ENCODE results near the gene ZC3H15.
A peak's percentile ranks its signal among the peaks of the same experiment; 100 is the strongest.
"Not testable (repeated sequence)": the region's sequence is repeated elsewhere in the genome, so short reads cannot be mapped to it uniquely, and the experiment has no call there.

The ZC3H15 gene

DNA sequence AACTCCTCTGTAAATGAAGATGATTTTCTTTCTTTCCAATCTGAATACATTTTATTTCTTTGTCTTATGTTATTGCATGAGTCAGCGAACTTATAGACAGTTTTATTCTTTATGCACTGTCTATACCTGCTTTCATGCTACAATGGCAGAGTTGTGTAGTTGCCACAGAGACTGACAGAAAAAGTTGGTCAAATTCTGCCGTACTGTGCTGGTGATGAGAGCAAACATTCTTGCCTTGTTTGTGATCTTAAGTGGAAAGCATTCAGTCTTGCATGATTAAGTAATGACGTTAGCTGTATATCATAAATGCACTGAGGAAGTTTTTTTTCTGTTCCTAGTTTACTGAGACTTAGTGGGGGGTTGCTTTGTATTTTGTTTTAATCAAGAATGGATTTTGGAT lies 32.9 kb downstream of the ZC3H15 start:
- Mint-ChIP-seq H3K27ac (peak overlapping the region; percentile 24), H3K36me3 (peaks cover 19% of the 10 kb centered on the region), H3K27me3 (no peaks in the 10 kb centered on the region), H3K4me3 (no peak overlapping the region), H3K4me1 (ENCODE audit: low read depth) (peaks cover 2% of the 10 kb centered on the region), H3K9me3 (ENCODE audit: low read depth) (no peaks in the 10 kb centered on the region)

DNA sequence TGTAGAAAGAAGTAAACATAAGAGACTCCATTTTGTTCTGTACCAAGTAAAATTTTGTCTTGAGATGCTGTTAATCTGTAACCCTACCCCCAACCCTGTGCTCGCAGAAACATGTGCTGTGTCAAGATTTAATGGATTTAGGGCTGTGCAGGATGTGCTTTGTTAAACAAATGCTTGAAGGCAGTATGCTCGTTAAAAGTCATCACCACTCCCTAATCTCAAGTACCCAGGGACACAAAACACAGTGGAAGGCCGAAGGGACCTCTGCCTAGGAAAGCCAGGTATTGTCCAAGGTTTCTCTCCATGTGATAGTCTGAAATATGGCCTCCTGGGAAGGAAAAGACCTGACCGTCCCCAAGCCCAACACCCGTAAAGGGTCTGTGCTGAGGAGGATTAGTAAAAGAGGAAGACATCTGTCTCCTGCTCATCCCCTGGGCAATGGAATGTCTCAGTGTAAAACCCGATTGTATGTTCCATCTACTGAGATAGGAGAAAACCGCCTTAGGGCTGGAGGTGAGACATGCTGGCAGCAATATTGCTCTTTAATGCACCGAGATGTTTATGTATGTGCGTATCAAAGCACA lies 35.6 kb downstream of the ZC3H15 start:
- H3K27ac Mint-ChIP-seq: not testable (repeated sequence)
- H3K36me3 Mint-ChIP-seq: peaks cover 19% of the 10 kb centered on the region

DNA sequence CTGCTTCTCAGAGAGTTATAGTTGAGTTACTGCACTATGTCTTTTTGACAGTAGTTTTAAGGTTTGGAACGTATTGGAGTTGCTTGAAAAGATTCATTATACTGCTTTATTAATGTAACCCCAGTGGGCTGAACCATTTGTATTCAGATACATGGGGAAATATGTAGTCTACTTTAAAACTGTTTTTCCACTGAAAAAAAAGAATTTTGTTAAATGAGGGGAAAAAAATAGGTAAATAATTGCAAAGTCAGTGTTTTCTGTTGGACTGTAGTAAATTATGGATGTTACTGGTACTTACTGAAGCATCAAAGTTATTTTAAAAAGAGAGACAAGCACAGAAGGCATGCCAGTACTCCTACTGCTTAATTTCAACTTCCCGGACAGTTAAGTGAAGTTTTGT lies 36.4 kb downstream of the ZC3H15 start:
- Mint-ChIP-seq H3K36me3 (peaks cover 16% of the 10 kb centered on the region), H3K27ac (no peak overlapping the region), H3K9me3 (ENCODE audit: low read depth) (no peaks in the 10 kb centered on the region), H3K4me3 (no peak overlapping the region), H3K27me3 (no peaks in the 10 kb centered on the region), H3K4me1 (ENCODE audit: low read depth) (peaks cover 2% of the 10 kb centered on the region)

More for the DNA sequence above, 35.6 kb downstream of the ZC3H15 start:
- H3K4me1 Mint-ChIP-seq (ENCODE audit: low read depth); H3K27me3 Mint-ChIP-seq; H3K4me3 Mint-ChIP-seq; H3K9me3 Mint-ChIP-seq (ENCODE audit: low read depth): not testable (repeated sequence)

DNA sequence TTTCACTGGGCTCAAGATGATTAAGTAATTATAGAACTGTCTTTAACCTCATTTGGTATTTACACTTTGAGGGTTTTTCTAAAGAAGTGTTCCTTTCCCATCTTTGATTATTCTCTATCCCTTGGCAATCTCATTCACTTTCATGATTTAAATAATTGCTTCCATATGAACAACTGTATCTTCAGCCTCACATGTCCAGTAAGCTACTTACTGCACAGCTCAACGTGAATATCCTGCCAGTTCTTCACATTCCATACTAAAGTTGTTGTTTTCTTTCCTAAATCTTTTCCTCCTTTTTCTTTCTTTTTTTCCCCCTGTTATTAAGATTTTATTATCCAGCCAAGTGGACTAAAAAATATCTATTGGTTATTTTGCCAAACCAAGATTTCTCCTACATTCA lies 37.7 kb downstream of the ZC3H15 start:
- no peaks in the 10 kb centered on the region for H3K27me3 Mint-ChIP-seq
- H3K27ac Mint-ChIP-seq: no peak overlapping the region
- H3K4me1 Mint-ChIP-seq (ENCODE audit: low read depth): no peaks in the 10 kb centered on the region
- H3K36me3 Mint-ChIP-seq: peaks cover 16% of the 10 kb centered on the region
- no peaks in the 10 kb centered on the region for H3K9me3 Mint-ChIP-seq (ENCODE audit: low read depth)
- H3K4me3 Mint-ChIP-seq: no peak overlapping the region

DNA sequence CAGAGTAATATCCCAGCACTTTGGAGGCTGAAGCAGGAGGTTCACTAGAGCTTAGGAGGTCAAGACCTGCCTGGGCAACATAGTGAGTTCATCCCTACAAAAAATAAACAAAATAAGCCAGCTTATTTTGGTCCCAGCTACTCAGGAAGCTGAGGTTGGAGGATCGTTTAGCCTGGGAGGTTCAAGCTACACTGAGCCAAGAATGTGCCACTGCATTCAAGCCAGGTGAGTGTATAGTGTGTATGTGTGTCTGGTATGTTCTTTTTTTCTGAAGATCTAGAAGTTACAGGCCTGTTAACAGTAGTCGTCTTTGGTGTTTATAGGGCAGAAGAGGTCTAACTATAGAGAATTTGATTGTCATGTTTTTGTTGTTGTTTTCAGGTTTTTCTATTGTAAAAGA lies 40.2 kb downstream of the ZC3H15 start:
- peaks cover 4% of the 10 kb centered on the region for H3K36me3 Mint-ChIP-seq
- H3K4me1 Mint-ChIP-seq (ENCODE audit: low read depth): no peaks in the 10 kb centered on the region
- no peaks in the 10 kb centered on the region for H3K9me3 Mint-ChIP-seq (ENCODE audit: low read depth)
- H3K27ac Mint-ChIP-seq: no peak overlapping the region
- H3K27me3 Mint-ChIP-seq: no peaks in the 10 kb centered on the region
- H3K4me3 Mint-ChIP-seq: no peak overlapping the region

DNA sequence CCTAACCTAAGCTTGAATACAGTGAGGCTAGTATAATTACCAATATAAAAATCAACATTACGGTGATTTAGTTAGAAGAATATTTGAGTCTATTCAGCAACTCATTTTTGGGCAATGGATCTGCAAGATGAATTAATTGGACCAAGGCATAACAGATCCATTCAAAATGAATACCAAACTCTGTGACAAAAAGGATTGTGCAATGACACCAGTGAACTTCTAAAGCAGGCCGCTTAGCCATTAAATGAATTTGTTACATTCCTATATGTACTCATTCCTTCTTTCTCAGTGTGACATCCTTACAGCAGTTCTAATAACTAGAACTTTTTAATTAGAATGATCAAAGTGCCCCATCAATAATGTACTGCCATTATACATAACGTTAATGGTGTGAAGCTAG lies 44.3 kb downstream of the ZC3H15 start:
- Mint-ChIP-seq H3K4me1 (ENCODE audit: low read depth) (no peaks in the 10 kb centered on the region), H3K9me3 (ENCODE audit: low read depth) (no peaks in the 10 kb centered on the region)

DNA sequence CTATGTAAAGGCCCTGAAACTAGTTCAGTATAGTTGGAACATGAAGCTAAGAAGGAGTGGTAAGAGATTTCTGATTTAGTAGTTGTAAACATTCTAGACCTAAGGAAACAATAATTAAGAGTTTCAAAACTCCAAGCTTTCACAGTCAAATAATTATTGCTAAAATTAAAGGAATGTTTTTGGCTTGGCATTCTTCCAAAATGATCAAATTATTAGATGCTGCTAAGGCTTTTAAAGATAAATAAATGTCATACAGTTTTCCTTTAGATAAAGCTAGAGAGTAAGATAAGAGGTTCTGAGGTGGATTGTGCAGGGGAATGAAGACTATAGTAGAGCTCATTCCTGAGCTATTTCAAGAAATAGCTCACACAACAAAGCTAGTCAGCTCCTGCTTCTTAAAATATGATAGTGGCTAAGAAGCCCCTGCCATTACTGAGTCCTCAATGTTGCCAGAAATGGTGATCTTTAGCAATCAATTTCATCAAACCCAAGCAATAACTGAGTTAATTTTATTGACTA lies 45.3 kb downstream of the ZC3H15 start:
- Mint-ChIP-seq H3K27ac (no peak overlapping the region), H3K36me3 (no peaks in the 10 kb centered on the region), H3K9me3 (ENCODE audit: low read depth) (no peaks in the 10 kb centered on the region), H3K4me1 (ENCODE audit: low read depth) (no peaks in the 10 kb centered on the region), H3K4me3 (no peak overlapping the region), H3K27me3 (no peaks in the 10 kb centered on the region)

More for the DNA sequence above, 44.3 kb downstream of the ZC3H15 start:
- no peak overlapping the region for H3K4me3 Mint-ChIP-seq
- H3K36me3 Mint-ChIP-seq: no peaks in the 10 kb centered on the region
- no peak overlapping the region for H3K27ac Mint-ChIP-seq
- H3K27me3 Mint-ChIP-seq: no peaks in the 10 kb centered on the region

DNA sequence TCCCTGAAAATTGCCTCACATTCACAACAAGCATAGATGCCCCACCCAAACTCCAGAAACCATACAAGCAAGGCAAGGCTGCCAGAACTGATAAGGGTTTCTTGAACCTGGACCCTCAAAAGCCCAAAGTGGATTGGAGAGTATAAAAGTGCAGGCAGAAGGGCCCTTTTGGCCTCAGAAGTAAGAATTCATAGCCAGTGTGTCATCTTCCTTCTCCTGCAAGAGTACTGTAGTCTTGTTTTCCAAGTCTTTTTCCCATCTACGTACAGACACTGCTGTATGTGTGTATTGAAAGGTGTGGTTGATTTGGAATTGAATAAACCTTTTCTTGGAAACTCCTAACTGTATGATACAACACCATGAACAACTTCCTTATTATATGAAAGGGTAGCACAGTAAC lies 46.8 kb downstream of the ZC3H15 start:
- Mint-ChIP-seq H3K4me3 (no peak overlapping the region), H3K36me3 (no peaks in the 10 kb centered on the region), H3K27me3 (peaks cover 2% of the 10 kb centered on the region), H3K9me3 (ENCODE audit: low read depth) (no peaks in the 10 kb centered on the region), H3K4me1 (ENCODE audit: low read depth) (no peaks in the 10 kb centered on the region), H3K27ac (no peak overlapping the region)

DNA sequence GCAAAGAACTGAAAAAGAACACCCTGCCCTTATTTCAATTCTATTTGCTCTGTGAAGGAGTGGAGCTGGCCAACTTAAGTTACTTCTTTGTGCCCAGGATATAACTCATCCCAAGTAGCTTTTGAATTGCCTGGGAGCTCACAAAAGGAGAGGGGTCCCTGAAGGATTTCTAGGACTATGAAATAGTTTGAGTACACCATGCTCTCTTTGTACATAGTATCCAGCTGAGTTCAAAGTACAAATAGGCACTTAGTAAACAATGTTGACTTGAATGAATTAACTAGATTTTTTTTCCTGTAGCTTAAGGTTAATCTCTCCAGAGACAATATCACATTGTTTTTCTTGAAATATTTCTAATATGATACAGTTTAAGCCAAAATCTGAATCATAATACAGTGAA lies 47.7 kb downstream of the ZC3H15 start:
- Mint-ChIP-seq H3K27ac (no peak overlapping the region), H3K36me3 (no peaks in the 10 kb centered on the region), H3K4me1 (ENCODE audit: low read depth) (no peaks in the 10 kb centered on the region), H3K9me3 (ENCODE audit: low read depth) (no peaks in the 10 kb centered on the region), H3K27me3 (peaks cover 5% of the 10 kb centered on the region), H3K4me3 (no peak overlapping the region)

DNA sequence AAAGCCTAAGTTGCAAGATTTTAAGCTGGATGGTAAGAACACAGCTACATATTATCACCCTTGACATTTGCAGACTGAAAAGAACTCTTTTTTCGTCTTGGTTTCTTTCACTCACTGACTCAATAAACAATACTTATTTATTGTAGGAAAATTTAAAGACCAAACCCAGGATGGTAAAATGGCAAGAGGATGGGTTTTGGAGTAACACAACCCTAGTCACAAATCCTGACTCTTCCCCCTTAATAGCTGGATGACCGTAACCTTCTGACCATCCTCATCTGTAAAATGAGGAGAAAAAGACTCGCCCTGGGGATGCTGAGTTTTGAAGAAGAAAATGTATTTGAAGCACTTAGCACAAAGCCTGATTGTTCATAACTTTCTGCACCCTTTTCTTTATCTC lies 48.3 kb downstream of the ZC3H15 start:
- Mint-ChIP-seq H3K9me3 (ENCODE audit: low read depth) (no peaks in the 10 kb centered on the region), H3K4me1 (ENCODE audit: low read depth) (no peaks in the 10 kb centered on the region), H3K36me3 (no peaks in the 10 kb centered on the region), H3K27ac (no peak overlapping the region), H3K4me3 (no peak overlapping the region), H3K27me3 (peaks cover 5% of the 10 kb centered on the region)

DNA sequence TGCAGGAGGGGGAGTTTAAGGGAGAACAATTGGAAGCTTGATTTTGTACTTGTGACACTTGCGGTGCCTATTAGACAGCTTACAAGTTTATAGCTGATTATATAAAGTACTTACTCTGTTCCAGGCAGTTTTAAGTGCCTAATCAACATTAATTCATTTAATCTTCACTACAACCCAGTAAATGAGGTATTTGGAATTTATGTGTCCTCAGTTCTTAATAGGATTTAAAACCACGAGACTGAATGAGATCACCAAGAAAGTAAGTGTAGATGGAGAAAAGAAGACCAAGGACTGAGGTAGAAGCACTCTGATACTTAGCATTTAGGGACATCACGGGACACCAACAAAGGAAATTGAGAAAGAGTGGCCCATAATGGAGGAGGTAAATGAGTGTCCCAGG lies 49.8 kb downstream of the ZC3H15 start:
- Mint-ChIP-seq H3K4me3 (no peak overlapping the region), H3K4me1 (ENCODE audit: low read depth) (no peaks in the 10 kb centered on the region), H3K27ac (no peak overlapping the region), H3K9me3 (ENCODE audit: low read depth) (no peaks in the 10 kb centered on the region), H3K36me3 (no peaks in the 10 kb centered on the region), H3K27me3 (peaks cover 7% of the 10 kb centered on the region)

DNA sequence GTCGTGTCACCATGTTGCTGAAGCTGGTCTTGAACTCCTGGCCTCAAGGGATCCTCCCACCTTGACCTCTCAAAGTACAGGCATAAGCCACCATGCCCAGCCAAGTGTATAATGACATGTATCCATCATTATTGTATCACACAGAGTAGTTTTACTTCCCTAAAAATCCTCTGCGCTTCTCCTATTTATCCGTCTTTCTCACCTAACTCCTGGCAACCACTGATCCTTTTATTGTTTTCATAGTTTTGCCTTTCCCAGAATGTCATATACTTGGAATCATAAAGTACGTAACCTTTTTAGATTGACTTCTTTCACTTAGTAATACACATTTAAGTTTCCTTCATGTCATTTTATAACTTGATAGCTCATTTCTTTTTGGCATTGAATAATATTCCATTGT lies 51.0 kb downstream of the ZC3H15 start:
- no peaks in the 10 kb centered on the region for H3K4me1 Mint-ChIP-seq (ENCODE audit: low read depth)
- H3K27me3 Mint-ChIP-seq: peaks cover 7% of the 10 kb centered on the region

DNA sequence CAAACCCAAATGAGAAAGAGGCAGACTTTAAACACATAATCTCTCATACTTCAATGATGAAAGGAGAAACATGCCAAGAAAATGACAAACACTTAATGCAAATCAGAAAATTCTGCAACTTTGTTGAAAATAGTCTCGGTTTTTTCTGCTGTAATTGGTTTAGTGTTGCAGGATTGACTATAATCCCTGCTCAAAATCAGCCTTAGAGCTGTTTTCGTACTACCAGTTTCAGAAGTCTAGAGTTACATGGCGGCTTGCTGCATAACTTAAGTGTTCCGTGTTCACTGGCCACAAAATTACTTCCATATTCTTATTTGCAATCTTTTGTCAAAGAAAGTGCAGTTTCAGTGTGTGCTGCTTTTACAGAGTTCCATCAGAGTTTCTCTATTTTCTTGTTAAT lies 54.9 kb downstream of the ZC3H15 start:
- H3K27me3 Mint-ChIP-seq: peaks cover 9% of the 10 kb centered on the region
- no peak overlapping the region for H3K27ac Mint-ChIP-seq
- H3K4me3 Mint-ChIP-seq: no peak overlapping the region
- no peaks in the 10 kb centered on the region for H3K4me1 Mint-ChIP-seq (ENCODE audit: low read depth)
- H3K9me3 Mint-ChIP-seq (ENCODE audit: low read depth): no peaks in the 10 kb centered on the region
- H3K36me3 Mint-ChIP-seq: no peaks in the 10 kb centered on the region

More for the DNA sequence above, 51.0 kb downstream of the ZC3H15 start:
- Mint-ChIP-seq H3K4me3 (no peak overlapping the region), H3K36me3 (no peaks in the 10 kb centered on the region), H3K9me3 (ENCODE audit: low read depth) (no peaks in the 10 kb centered on the region), H3K27ac (no peak overlapping the region)

DNA sequence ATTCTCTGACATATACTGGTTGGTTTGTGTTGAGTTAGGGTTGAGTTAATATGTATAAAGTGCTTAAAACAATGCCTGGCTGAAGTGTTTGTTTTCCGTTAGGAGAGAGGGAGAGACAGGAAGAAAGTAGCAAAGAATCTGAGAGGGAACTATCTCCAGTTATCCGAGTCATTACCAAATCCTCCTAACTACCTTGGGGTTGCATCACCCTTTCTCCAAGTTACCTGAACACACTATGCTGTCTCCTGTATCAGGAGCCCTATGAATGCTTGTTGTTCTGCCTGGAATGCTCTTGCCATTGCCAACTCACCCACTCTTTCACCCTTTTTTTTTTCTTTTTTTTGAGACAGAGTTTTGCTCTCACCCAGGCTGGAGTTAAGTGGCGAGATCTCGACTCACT lies 55.9 kb downstream of the ZC3H15 start:
- Mint-ChIP-seq H3K4me3 (no peak overlapping the region), H3K4me1 (ENCODE audit: low read depth) (no peaks in the 10 kb centered on the region), H3K27me3 (peaks cover 9% of the 10 kb centered on the region), H3K9me3 (ENCODE audit: low read depth) (no peaks in the 10 kb centered on the region), H3K27ac (no peak overlapping the region), H3K36me3 (no peaks in the 10 kb centered on the region)

DNA sequence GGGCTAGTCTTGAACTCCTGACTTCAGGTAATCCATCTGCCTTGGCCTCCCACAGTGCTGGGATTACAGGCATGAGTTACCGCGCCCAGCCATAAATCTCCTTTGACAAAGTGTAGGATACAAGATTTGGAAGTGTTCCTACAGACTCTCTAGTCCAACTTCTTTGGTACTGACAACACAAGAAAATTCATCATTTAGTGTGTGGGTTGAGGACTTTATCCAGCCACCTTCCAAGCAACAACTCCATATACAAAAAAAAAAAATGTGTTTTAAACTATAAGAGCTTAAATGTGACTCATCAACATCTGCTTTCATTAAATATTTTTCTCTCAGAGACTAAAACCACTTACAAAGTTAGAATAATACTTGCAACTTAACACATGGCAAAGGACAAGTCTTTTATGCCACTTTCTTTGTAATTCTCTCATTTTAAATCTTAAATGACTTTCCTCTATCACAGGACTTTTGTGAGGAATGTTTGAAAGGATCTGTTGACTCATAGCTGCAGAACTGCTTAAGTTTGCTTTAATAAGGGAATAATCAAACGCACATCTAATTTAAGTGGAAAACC lies 57.6 kb downstream of the ZC3H15 start:
- Mint-ChIP-seq H3K4me1 (ENCODE audit: low read depth) (no peaks in the 10 kb centered on the region), H3K36me3 (no peaks in the 10 kb centered on the region)

DNA sequence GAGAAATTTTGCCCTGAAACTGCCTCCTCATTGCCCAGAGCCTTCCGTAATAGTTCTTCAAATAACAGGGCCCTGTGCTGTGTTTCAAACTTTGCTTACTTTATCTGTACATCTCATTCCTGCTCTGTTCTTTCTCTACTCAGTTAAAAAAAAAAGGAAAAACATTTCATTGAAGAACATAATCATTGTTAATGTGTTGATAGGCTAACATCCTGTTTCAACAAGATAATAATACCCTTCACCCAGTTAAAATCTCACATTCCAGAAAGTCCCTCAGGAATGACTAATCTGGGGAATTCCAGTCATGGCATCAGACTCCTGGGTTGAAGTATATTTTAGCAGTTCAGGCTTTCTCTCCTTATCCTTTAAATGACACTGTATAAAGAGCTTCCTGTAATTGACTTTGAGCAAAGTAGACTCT lies 58.2 kb downstream of the ZC3H15 start:
- Mint-ChIP-seq H3K27me3 (peaks cover 4% of the 10 kb centered on the region), H3K36me3 (no peaks in the 10 kb centered on the region), H3K27ac (no peak overlapping the region), H3K4me1 (ENCODE audit: low read depth) (no peaks in the 10 kb centered on the region), H3K4me3 (no peak overlapping the region), H3K9me3 (ENCODE audit: low read depth) (no peaks in the 10 kb centered on the region)

More for the DNA sequence above, 57.6 kb downstream of the ZC3H15 start:
- Mint-ChIP-seq H3K27ac (no peak overlapping the region), H3K27me3 (peaks cover 4% of the 10 kb centered on the region), H3K9me3 (ENCODE audit: low read depth) (no peaks in the 10 kb centered on the region), H3K4me3 (no peak overlapping the region)
